Adrenal gland (tissue), 5 donors: Measurements from ENCODE around the gene ZNF500.

Experiments
- CTCF ChIP-seq, 6 experiments: fragments of 450-650 bp in 4 of 6; fragments of 200-600 bp in 2 of 6; sonication (generic) in 1 of 6; IDR thresholded peaks; 1 replicate in 5 of 6; 2 replicates in 1 of 6; pipeline versions ENCODE4 v1.5.1 to v1.8.0; 2016 to 2021; ENCODE audit warnings: antibody characterized with exemption in 6 of 6, mild to moderate bottlenecking in 2 of 6, moderate library complexity in 1 of 6
- POLR2A ChIP-seq, 2 donors: fragments of 450-650 bp; IDR thresholded peaks; one replicate each; pipeline ENCODE4 v1.6.1; 2017; ENCODE audit warnings: antibody characterized with exemption in 2 of 2, mild to moderate bottlenecking in 2 of 2, moderate library complexity in 1 of 2
- donor health status: DM: no; HTN: no; CAD: no.

GRCh38 chr16:4753227-4753626 lies 13.7 kb downstream of the ZNF500 start:
- TF ChIP-seq CTCF (IDR thresholded peaks at IDR 0.05) (no peak), POLR2A (IDR thresholded peaks at IDR 0.05) (no peak)
